HEK293T (cell line): Measurements from ENCODE around the gene ENG.
"Not testable (repeated sequence)": the region's sequence is repeated elsewhere in the genome, so short reads cannot be mapped to it uniquely, and the experiment has no call there.

Source experiments
- CTCF ChIA-PET: fragments of 350-600 bp; formaldehyde crosslinking; extraction: SDS; loops from one replicate; lab custom pipeline; 2021; ENCODE audit warnings: antibody characterized with exemption, inconsistent platforms; lab: Yijun Ruan, JAX
- POLR2A ChIA-PET: fragments of 350-600 bp; formaldehyde crosslinking; extraction: SDS; loops from one replicate; lab custom pipeline; 2020; ENCODE audit warnings: antibody characterized with exemption, inconsistent platforms; lab: Yijun Ruan, JAX
- DNase-seq: peaks from one replicate; pipeline ENCODE4 v3.0.0; 2012; ENCODE audit warnings: mixed read lengths; ENCODE audit errors: extremely low spot score
- ARNT ChIP-seq: fragments of 450-650 bp; IDR thresholded peaks from 2 replicates; pipeline ENCODE4 v1.6.1; 2017; ENCODE audit warnings: mild to moderate bottlenecking
- BHLHE40 ChIP-seq: fragments of 450-650 bp; IDR thresholded peaks from 2 replicates; pipeline ENCODE4 v1.6.1; 2016; ENCODE audit warnings: mild to moderate bottlenecking, moderate library complexity, borderline replicate concordance
- CTBP1 ChIP-seq: fragments of 450-650 bp; IDR thresholded peaks from 2 replicates; pipeline ENCODE4 v1.6.1; 2016; ENCODE audit warnings: borderline replicate concordance
- ELF4 ChIP-seq: fragments of 450-650 bp; IDR thresholded peaks from 2 replicates; pipeline ENCODE4 v1.6.1; 2017; ENCODE audit warnings: antibody characterized with exemption
- FOXA1 ChIP-seq: fragments of 450-650 bp; IDR thresholded peaks from 2 replicates; pipeline ENCODE4 v1.6.1; 2016; ENCODE audit warnings: mild to moderate bottlenecking
- FOXK2 ChIP-seq: fragments of 450-650 bp; IDR thresholded peaks from 2 replicates; pipeline ENCODE4 v1.6.1; 2016; ENCODE audit warnings: mild to moderate bottlenecking
- FOXM1 ChIP-seq: fragments of 450-650 bp; IDR thresholded peaks from 2 replicates; pipeline ENCODE4 v1.6.1; 2017; ENCODE audit warnings: mild to moderate bottlenecking, borderline replicate concordance
- HDGF ChIP-seq: fragments of 450-650 bp; IDR thresholded peaks from 2 replicates; pipeline ENCODE4 v1.6.1; 2017; ENCODE audit warnings: antibody characterized with exemption, borderline replicate concordance
- L3MBTL2 ChIP-seq: fragments of 450-650 bp; conservative IDR thresholded peaks from 2 replicates; pipeline ENCODE4 v1.6.1; 2016; ENCODE audit warnings: mild to moderate bottlenecking
- LEF1 ChIP-seq: fragments of 450-650 bp; IDR thresholded peaks from 2 replicates; pipeline ENCODE4 v1.6.1; 2017; ENCODE audit warnings: mild to moderate bottlenecking, borderline replicate concordance
- NFRKB ChIP-seq: fragments of 450-650 bp; IDR thresholded peaks from 2 replicates; pipeline ENCODE4 v1.6.1; 2016; ENCODE audit warnings: mild to moderate bottlenecking, moderate library complexity
- SP1 ChIP-seq: fragments of 450-650 bp; IDR thresholded peaks from 2 replicates; pipeline ENCODE4 v1.6.1; 2017
- SUZ12 ChIP-seq: fragments of 450-650 bp; IDR thresholded peaks from 2 replicates; pipeline ENCODE4 v1.6.1; 2016; ENCODE audit warnings: mild to moderate bottlenecking
- TARDBP ChIP-seq: fragments of 450-650 bp; IDR thresholded peaks from 2 replicates; pipeline ENCODE4 v1.6.1; 2016
- ZNF384 ChIP-seq: fragments of 450-650 bp; IDR thresholded peaks from 2 replicates; pipeline ENCODE4 v1.6.1; 2016
- TF ChIP-seq, protein P1 (sequence below): fragments of 450-650 bp; IDR thresholded peaks from 2 replicates; pipeline ENCODE4 v1.6.1; 2016

ENG gene

GRCh38 chr9:127886401-127886972, 32.0 kb upstream of the ENG start:
- POLR2A ChIA-PET, result no interaction called here
- peak; percentile 50; the same call in 1 of the 2 replicates for TF ChIP-seq ZNF384
- TF ChIP-seq ARNT, result no peak
- 0 out of 2 replicates have a peak, but pooled peaks have one; percentile 44 for TF ChIP-seq LEF1
- TF ChIP-seq ELF4, result no peak
- CTCF ChIA-PET, result no interaction called here
- DNase-seq, result peak; percentile 43

DNA sequence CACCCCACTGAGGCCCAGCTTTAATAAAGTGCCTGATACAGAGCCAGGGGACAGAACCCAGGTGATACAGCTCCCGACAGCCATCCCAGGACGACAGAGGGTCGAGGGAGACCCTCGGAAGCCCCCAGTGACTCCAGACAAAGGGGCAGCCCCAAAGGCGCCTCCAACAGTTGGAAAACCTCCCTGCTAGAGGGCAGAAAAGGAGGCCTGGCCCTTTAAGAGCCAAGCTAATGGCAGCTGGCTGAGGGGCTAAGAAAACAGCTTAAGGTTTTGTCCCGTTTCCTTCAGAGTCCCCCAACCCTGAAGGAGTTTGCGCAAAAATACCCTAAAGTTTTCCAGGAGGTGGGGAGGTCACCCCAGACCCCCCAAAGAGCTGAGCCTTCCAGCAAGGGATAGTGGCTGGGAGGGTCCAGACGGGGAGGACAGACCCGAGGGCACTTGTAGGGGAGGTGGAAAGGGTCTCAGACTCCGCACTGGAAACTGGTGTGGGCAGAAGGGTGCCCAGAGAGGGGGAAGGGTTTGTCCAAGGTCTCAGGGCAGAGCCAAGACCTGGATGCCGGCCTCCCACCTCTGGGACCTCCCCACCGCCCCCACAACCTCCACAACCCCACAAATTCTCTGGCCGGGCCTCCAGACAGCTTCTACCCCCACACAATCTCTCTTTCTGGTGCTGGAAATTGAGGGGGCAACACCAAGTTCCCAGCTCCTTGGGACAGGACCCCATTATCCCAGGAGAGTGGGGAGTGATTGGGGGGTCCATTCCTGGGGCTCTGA, 31.2 kb upstream of the ENG start:
- POLR2A ChIA-PET, result interaction anchor here (1.6 kb wide), 1 partner anchor 9 kb away, joined by 4 read pairs; no protein-coding TSS in a partner anchor
- DNase-seq, result no peak
- TF ChIP-seq BHLHE40, result no peak
- no peak for TF ChIP-seq TARDBP
- TF ChIP-seq NFRKB, result no peak
- CTCF ChIA-PET, result no interaction called here

DNA sequence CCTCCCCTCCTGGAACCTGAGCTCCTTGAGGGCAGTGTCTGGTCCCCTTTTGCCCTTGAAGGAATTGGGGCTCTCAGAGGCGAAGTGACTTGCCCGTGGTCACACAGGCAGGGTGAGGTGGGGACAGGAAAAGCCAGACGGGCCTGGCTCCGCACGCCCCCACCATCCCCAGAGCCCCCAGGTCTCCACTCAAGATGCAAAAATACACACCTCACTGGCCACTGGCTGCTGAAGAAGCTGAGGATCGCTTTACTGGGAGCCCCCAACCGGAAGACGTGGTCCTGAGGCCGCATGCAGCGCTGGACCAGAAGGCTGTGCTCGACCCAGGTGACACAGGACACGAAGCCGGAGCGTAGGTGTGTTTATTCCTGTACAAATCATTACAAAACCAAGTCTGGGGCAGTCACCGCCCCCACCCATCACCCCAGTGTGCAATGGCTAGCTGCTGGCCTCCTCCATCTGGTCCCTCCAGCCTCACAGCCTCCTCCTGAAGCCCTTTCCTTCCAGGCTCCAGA, 30.6 kb upstream of the ENG start:
- TF ChIP-seq, protein P1, sequence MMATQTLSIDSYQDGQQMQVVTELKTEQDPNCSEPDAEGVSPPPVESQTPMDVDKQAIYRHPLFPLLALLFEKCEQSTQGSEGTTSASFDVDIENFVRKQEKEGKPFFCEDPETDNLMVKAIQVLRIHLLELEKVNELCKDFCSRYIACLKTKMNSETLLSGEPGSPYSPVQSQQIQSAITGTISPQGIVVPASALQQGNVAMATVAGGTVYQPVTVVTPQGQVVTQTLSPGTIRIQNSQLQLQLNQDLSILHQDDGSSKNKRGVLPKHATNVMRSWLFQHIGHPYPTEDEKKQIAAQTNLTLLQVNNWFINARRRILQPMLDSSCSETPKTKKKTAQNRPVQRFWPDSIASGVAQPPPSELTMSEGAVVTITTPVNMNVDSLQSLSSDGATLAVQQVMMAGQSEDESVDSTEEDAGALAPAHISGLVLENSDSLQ, result no peak
- no peak for TF ChIP-seq ZNF384
- no peak for TF ChIP-seq ARNT
- no peak for TF ChIP-seq NFRKB
- TF ChIP-seq L3MBTL2, result no peak
- TF ChIP-seq FOXA1, result no peak
- no peak for TF ChIP-seq TARDBP
- TF ChIP-seq SP1, result no peak
- TF ChIP-seq CTBP1, result no peak
- TF ChIP-seq BHLHE40, result no peak
- TF ChIP-seq HDGF, result no peak
- no peak for TF ChIP-seq SUZ12
- no peak for TF ChIP-seq FOXM1
- ChIA-PET CTCF (no interaction called here), POLR2A (interaction anchor here (1.6 kb wide), 1 partner anchor 10 kb away, joined by 4 read pairs; no protein-coding TSS in a partner anchor)
- no peak for DNase-seq

DNA sequence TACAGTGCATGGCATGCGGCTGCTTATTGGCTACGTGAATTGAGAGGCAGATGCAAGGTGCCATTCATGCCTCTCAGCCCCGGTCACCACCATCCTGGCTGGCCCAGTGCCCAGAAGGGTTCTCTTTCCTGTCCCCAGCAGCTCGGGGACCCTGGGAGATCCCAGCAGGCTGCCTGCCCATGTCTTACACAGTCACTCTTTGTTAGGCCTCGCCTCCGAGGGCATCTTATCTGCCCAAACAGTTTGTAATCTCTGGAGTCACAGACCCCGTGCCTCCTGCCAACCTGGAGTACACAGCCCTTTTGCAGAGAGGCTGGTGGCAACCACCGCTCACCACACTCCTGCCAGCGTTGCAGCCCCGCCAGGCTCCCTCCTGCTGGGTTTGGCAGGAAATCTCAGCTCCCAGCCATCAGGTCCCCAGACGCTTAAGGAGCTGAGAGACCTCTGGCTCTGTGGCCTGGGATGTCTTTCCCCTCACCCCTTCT, 30.0 kb upstream of the ENG start:
- ChIA-PET POLR2A (interaction anchor here (1.6 kb wide), 1 partner anchor 10 kb away, joined by 4 read pairs; no protein-coding TSS in a partner anchor), CTCF (no interaction called here)
- no peak for TF ChIP-seq ELF4
- TF ChIP-seq BHLHE40, result no peak
- no peak for TF ChIP-seq FOXK2
- no peak for TF ChIP-seq ZNF384
- TF ChIP-seq LEF1, result no peak
- no peak for TF ChIP-seq SUZ12
- TF ChIP-seq L3MBTL2, result no peak
- TF ChIP-seq FOXM1, result no peak
- TF ChIP-seq CTBP1, result no peak
- no peak for TF ChIP-seq HDGF
- TF ChIP-seq, protein P1, result no peak
- no peak for DNase-seq

DNA sequence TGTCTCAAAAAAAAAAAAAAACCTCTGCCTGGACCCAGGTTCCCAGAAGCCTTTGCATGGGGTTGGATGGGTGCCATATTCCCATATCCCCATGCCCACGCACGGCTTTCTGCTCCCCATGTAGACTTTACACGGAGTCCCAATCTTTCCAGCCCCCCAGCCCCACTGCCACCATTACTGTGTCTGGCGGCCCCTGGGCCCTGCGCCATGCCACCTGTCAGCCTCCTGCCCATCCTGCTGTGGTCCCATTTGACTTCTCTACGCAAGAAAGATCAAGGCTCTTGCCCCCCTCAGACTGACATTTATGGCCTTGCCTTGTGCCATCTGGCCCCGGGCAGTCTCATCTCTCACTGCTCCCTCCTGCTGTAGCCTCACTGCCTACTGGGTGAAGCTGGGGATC, 29.5 kb upstream of the ENG start:
- CTCF ChIA-PET, result no interaction called here
- DNase-seq, result no peak
- POLR2A ChIA-PET, result interaction anchor here (1.6 kb wide), 1 partner anchor 11 kb away, joined by 4 read pairs; no protein-coding TSS in a partner anchor
- TF ChIP-seq ELF4, result no peak
- TF ChIP-seq FOXA1, result no peak
- no peak for TF ChIP-seq LEF1
- TF ChIP-seq NFRKB, result no peak
- TF ChIP-seq CTBP1, result no peak
- TF ChIP-seq HDGF, result no peak
- TF ChIP-seq SP1, result no peak
- TF ChIP-seq BHLHE40, result no peak

DNA sequence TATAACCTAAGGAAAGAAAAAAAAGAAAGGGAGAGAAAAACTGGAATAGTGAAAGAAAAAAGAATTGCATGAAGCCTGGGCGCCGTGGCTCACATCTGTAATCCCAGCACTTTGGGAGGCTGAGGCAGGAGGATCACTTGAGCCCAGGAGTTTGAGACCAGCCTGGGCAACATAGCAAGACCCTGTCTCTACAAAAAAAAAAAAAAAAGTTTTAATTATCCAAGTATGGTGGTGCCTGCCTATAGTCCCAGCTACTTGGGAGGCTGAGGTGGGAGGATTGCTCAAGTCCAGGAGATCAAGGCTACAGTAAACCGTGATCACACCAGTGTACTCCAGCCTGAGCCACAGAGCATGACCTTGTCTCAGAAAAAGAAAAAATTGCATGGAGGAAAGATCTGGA, 27.3 kb upstream of the ENG start:
- POLR2A ChIA-PET, result interaction anchor here (0.9 kb wide), 1 partner anchor 17 kb away, joined by 3 read pairs; no protein-coding TSS in a partner anchor
- peak; percentile 34; the same call in 1 of the 2 replicates for TF ChIP-seq ZNF384
- DNase-seq, CTCF ChIA-PET: not testable (repeated sequence)

DNA sequence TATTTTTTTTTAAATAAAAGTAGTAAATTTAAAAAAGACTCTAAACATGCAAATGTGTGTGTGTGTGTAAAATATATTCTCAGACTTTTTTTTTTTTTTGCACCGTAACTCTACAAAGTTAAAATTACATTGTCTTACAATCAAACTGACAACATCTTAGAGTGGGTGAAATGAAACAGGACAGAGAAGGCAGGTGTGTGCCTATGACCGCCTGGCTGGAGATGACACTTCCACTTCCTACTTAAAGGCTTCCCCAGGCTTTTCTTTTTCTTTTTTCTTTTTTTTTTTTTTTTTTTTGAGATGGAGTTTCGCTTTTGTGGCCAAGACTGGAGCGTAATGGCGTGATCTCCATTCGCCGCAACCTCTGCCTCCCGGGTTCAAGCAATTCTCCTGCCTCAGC, 25.7 kb upstream of the ENG start:
- ChIA-PET CTCF (no interaction called here), POLR2A (no interaction called here)
- TF ChIP-seq SP1, result no peak
- TF ChIP-seq BHLHE40, result no peak
- no peak for TF ChIP-seq FOXM1
- no peak for TF ChIP-seq ELF4
- TF ChIP-seq ARNT, result no peak
- TF ChIP-seq L3MBTL2, result no peak
- no peak for TF ChIP-seq ZNF384
- no peak for TF ChIP-seq LEF1
- TF ChIP-seq HDGF, result no peak
- no peak for TF ChIP-seq FOXA1
- no peak for TF ChIP-seq NFRKB
- no peak for DNase-seq
